Measurements from ENCODE around the gene ABCC8. TPM values are rescaled to one million over a fixed set of nuclear protein-coding genes. Genes with fewer than 3 reads are reported as not detected.
A peak's percentile ranks its signal among the peaks of the same experiment; 100 is the strongest.

Gene ABCC8
- total RNA-seq, 1 donor from 2014 or later: 4.9 TPM

GRCh38 chr11:17351510-17352176, 125.0 kb downstream of the ABCC8 start, which contains the start of gene NCR3LG1:
Gene NCR3LG1, plus strand, starts transcription at chr11:17351800. Its CDS starts 170 bp downstream, at chr11:17351970.
- no peaks in the 10 kb centered on the region for H3K27me3 ChIP-seq (ENCODE audit: low read depth)
- no peak for TF ChIP-seq CTCF (IDR thresholded peaks at IDR 0.05)
- H3K36me3 ChIP-seq: no peaks in the 10 kb centered on the region
- intact Hi-C loops (cut with DNase I): no loop called here
- peak within 1 kb of the TSS; percentile 12 for H3K27ac ChIP-seq
- no peaks in the 10 kb centered on the region for H3K9me3 ChIP-seq
- DNase-seq (peak; percentile 74), ATAC-seq (peak; percentile 73 to 75)
- H3K4me1 ChIP-seq: peaks cover 17% of the 10 kb centered on the region
- peak within 1 kb of the TSS; percentile 71 for H3K4me3 ChIP-seq

- Histone ChIP-seq H3K27me3 (ENCODE audit: low read depth) (no peaks in the 10 kb centered on the region), H3K27ac (no peak overlapping the region), H3K9me3 (no peaks in the 10 kb centered on the region), H3K4me1 (peaks cover 17% of the 10 kb centered on the region), H3K4me3 (peak overlapping the region; percentile 71), H3K36me3 (no peaks in the 10 kb centered on the region)
- DNase-seq (no peak), ATAC-seq (no peak)
- intact Hi-C loops (cut with DNase I): no loop called here
- TF ChIP-seq CTCF (IDR thresholded peaks at IDR 0.05): peak; percentile 13
These were observed 125.5 kb downstream of the ABCC8 start for GRCh38 chr11:17351172-17351509.

- intact Hi-C loops (cut with DNase I): no loop called here
- ATAC-seq (no peak), DNase-seq (no peak)
- H3K27ac ChIP-seq: no peak overlapping the region
- TF ChIP-seq CTCF (IDR thresholded peaks at IDR 0.05): no peak
- no peaks in the 10 kb centered on the region for H3K9me3 ChIP-seq
- no peaks in the 10 kb centered on the region for H3K36me3 ChIP-seq
- H3K27me3 ChIP-seq (ENCODE audit: low read depth): no peaks in the 10 kb centered on the region
- H3K4me3 ChIP-seq: no peak overlapping the region
- peaks cover 17% of the 10 kb centered on the region for H3K4me1 ChIP-seq
These were observed 126.0 kb downstream of the ABCC8 start for GRCh38 chr11:17350455-17351171.

- Histone ChIP-seq H3K4me3 (no peak overlapping the region), H3K9me3 (no peaks in the 10 kb centered on the region), H3K27ac (no peak overlapping the region), H3K36me3 (no peaks in the 10 kb centered on the region), H3K27me3 (ENCODE audit: low read depth) (no peaks in the 10 kb centered on the region), H3K4me1 (peaks cover 8% of the 10 kb centered on the region)
- ATAC-seq (no peak), DNase-seq (no peak)
- no peak for TF ChIP-seq CTCF (IDR thresholded peaks at IDR 0.05)
- intact Hi-C loops (cut with DNase I): no loop called here
These were observed 129.0 kb downstream of the ABCC8 start for GRCh38 chr11:17347676-17348075.

- intact Hi-C loops (cut with DNase I): no loop called here
- H3K36me3 ChIP-seq: no peaks in the 10 kb centered on the region
- ATAC-seq (no peak), DNase-seq (no peak)
- no peak for TF ChIP-seq CTCF (IDR thresholded peaks at IDR 0.05)
- no peaks in the 10 kb centered on the region for H3K27me3 ChIP-seq (ENCODE audit: low read depth)
- no peak overlapping the region for H3K4me3 ChIP-seq
- no peaks in the 10 kb centered on the region for H3K9me3 ChIP-seq
- H3K27ac ChIP-seq: no peak overlapping the region
- H3K4me1 ChIP-seq: no peaks in the 10 kb centered on the region
These were observed 132.7 kb downstream of the ABCC8 start for GRCh38 chr11:17343907-17344306.
